Heart right ventricle (tissue), 16 donors: ENCODE data around the gene DLGAP1. TPM values are rescaled to one million over a fixed set of nuclear protein-coding genes. Genes with fewer than 3 reads are reported as not detected.

Experiments used
- ATAC-seq, 8 donors: fragments of 200-7000 bp; cut with Tn5 transposase; one replicate each; pipeline ENCODE4 v1.9.1; 2020; ENCODE audit warnings: mild to moderate bottlenecking in 8 of 8, moderate library complexity in 8 of 8, moderate number of reproducible peaks in 1 of 8
- DNase-seq, 2 donors: peaks; one replicate each; pipeline ENCODE4 v3.0.0-alpha.2; 2020
- H3K27ac ChIP-seq, 10 donors: fragments of 200-600 bp; sonication (generic) in 2 of 10; one replicate each; pipeline versions ENCODE4 v1.5.0 to v1.8.0; 2020 to 2022; ENCODE audit warnings: mild to moderate bottlenecking in 3 of 10
- H3K27me3 ChIP-seq, 7 donors: fragments of 200-600 bp; one replicate each; pipeline ENCODE4 v1.8.0; 2021 to 2022; ENCODE audit warnings: mild to moderate bottlenecking in 2 of 7
- H3K36me3 ChIP-seq, 9 donors: fragments of 200-600 bp; sonication (generic) in 1 of 9; one replicate each; pipeline versions ENCODE4 v1.5.0 to v1.8.0; 2020 to 2022; ENCODE audit warnings: mild to moderate bottlenecking in 2 of 9
- H3K4me1 ChIP-seq, 9 donors: fragments of 200-600 bp; sonication (generic) in 1 of 9; one replicate each; pipeline versions ENCODE4 v1.5.0 to v1.8.0; 2020 to 2022; ENCODE audit warnings: mild to moderate bottlenecking in 4 of 9
- H3K4me3 ChIP-seq, 10 donors: fragments of 200-600 bp; sonication (generic) in 2 of 10; one replicate each; pipeline versions ENCODE4 v1.5.0 to v1.8.0; 2020 to 2022; ENCODE audit warnings: mild to moderate bottlenecking in 7 of 10, moderate library complexity in 2 of 10
- H3K9me3 ChIP-seq, 11 donors: fragments of 200-600 bp in 10 of 11; sonication (generic) in 2 of 11; one replicate each; pipeline versions ENCODE4 v1.5.0 to v1.8.0; 2013 to 2022; ENCODE audit warnings: mild to moderate bottlenecking in 2 of 11, control low read depth in 1 of 11, moderate library complexity in 1 of 11
- CTCF ChIP-seq, 9 donors: fragments of 200-600 bp; sonication (generic) in 2 of 9; IDR thresholded peaks; one replicate each; pipeline versions ENCODE4 v1.5.0 to v1.8.0; 2021 to 2022; ENCODE audit warnings: antibody characterized with exemption in 9 of 9, mild to moderate bottlenecking in 5 of 9, moderate library complexity in 1 of 9
- WGBS, 2 donors: extraction: QIAGEN DNeasy Blood & Tissue Kit; methylation state at CpG; one replicate each; pipeline ENCODE4 v1.1.7; 2013; ENCODE audit warnings: inconsistent platforms in 1 of 2; 5-methylcytosine and 5-hydroxymethylcytosine counted together
- intact Hi-C, 10 donors: fragments of 100-400 bp; cut with DNase I; formaldehyde crosslinking; loops; one replicate each; pipeline versions ENCODE4 v1.11.1 to v1.14.2; 2022
- polyA plus RNA-seq, 2 donors: library from polyadenylated mRNA; stranded (reverse); fragments of 200-250 nt; gene quantifications; one replicate each; pipeline ENCODE4 v1.2.3, GENCODE V29; 2013
- total RNA-seq, 10 donors: library from RNA; stranded (reverse); fragmentation: NEBNext Ultra II Directional in 3 of 10; extraction: Animal tissue kit (Norgen Biotek cat#: 25700) in 3 of 10; gene quantifications; one replicate each; pipeline versions ENCODE4 v1.2.1 to v1.2.4, GENCODE V29; 2021 to 2023
- donor health status: Arrhythmogenic right ventricular cardiomyopathy.
- donor health status: ischemic (EF 13 %, LVEDD 7.1; RV severe dilation, severe dysfunction).
- donor health status: healthy with polysubstance abuse.
- donor health status: DM: no; HTN: yes; CAD: no.
- donor health status: DM: no; HTN: no; CAD: no.
- donor health status: ischemic (EF 25% LVEDD 6.9; RV normal size, moderate dysfunction).
- donor health status: ischemic (EF 25% LVEDD 5.7; RV mildly dilated, moderate dysfunction).
- donor health status: healthy.
- donor health status: DM: yes; HTN: yes; CAD: no.
- donor health status: Ischemic cardiomyopathy.
- donor health status: ischemic (EF 35%, LVEDD 5.7; RV mildly dilated, moderate dysfunction).
- donor health status: nonischemic (EF 11% LVEDD 7.7; RV severe dilation, severe dysfunction).
- donor health status: DM: yes; HTN: yes; CAD: no.
- donor health status: PGD.
- donor health status: ischemic (EF 29% LVEDD 5.4; RV normal size, mild dysfunction).
- donor health status: nonischemic (EF 23%, LVEDD 6.1; RV moderate dilation, normal function).

DLGAP1 gene
- total and polyA plus RNA-seq, 12 donors: 0.07 to 7.2 (median 1.0) TPM; not detected in 2

- no peak for TF ChIP-seq CTCF (IDR thresholded peaks at IDR 0.05)
- DNase-seq: no peak
- ATAC-seq: peak in 1 of 8 donors; percentile 33
- Histone ChIP-seq H3K9me3 (no peaks in the 10 kb centered on the region), H3K27ac (no peak overlapping the region), H3K36me3 (no peaks in the 10 kb centered on the region), H3K4me1 (peaks cover 0 to 4% (median 0%) of the 10 kb centered on the region in 9 donors), H3K27me3 (no peaks in the 10 kb centered on the region), H3K4me3 (no peak overlapping the region)
- intact Hi-C loops: no loop called here
- 65 to 77% methylated on average over 3 of the region's 3 CpGs for WGBS, 2 donors
These were observed 916.7 kb downstream of the DLGAP1 start for GRCh38 chr18:3538456-3538855.

GRCh38 chr18:3530807-3531206, 924.3 kb downstream of the DLGAP1 start:
- Histone ChIP-seq H3K27me3 (no peaks in the 10 kb centered on the region), H3K4me3 (no peak overlapping the region), H3K9me3 (no peaks in the 10 kb centered on the region), H3K36me3 (no peaks in the 10 kb centered on the region), H3K27ac (no peak overlapping the region), H3K4me1 (peaks cover 0 to 15% (median 10%) of the 10 kb centered on the region in 9 donors)
- ATAC-seq: no peak
- no peak for DNase-seq
- no peak for TF ChIP-seq CTCF (IDR thresholded peaks at IDR 0.05)
- 87 to 89% methylated on average over 5 of the region's 5 CpGs for WGBS, 2 donors
- intact Hi-C loops: no loop called here

GRCh38 chr18:3529601-3530000, 925.5 kb downstream of the DLGAP1 start:
- Histone ChIP-seq H3K27ac (no peak overlapping the region), H3K36me3 (no peaks in the 10 kb centered on the region), H3K9me3 (peaks cover 0 to under 1% (median 0%) of the 10 kb centered on the region in 11 donors), H3K27me3 (no peaks in the 10 kb centered on the region), H3K4me1 (peaks cover 0 to 20% (median 10%) of the 10 kb centered on the region in 9 donors), H3K4me3 (no peak overlapping the region)
- ATAC-seq: no peak
- no peak for TF ChIP-seq CTCF (IDR thresholded peaks at IDR 0.05)
- DNase-seq: no peak
- intact Hi-C loops: no loop called here
- 68 to 78% methylated on average over 3 of the region's 3 CpGs for WGBS, 2 donors

- intact Hi-C loops: no loop called here
- Histone ChIP-seq H3K4me3 (no peak overlapping the region), H3K36me3 (no peaks in the 10 kb centered on the region), H3K27me3 (no peaks in the 10 kb centered on the region), H3K9me3 (peaks cover 0 to 6% (median 0%) of the 10 kb centered on the region in 11 donors), H3K4me1 (peaks cover 0 to 20% (median 10%) of the 10 kb centered on the region in 9 donors), H3K27ac (no peak overlapping the region)
- 97% methylated on average over 3 of the region's 3 CpGs for WGBS, 2 donors
- TF ChIP-seq CTCF (IDR thresholded peaks at IDR 0.05): no peak
- ATAC-seq: no peak
- no peak for DNase-seq
These were observed 926.0 kb downstream of the DLGAP1 start for GRCh38 chr18:3529077-3529476.
